ENCODE results near the gene P2RX4. TPM values are rescaled to one million over a fixed set of nuclear protein-coding genes. Genes with fewer than 3 reads are reported as not detected.
"Not testable (repeated sequence)": the region's sequence is repeated elsewhere in the genome, so short reads cannot be mapped to it uniquely, and the experiment has no call there.

The P2RX4 gene
- total and polyA plus RNA-seq, 11 donors = 3.2 to 27.4 (median 5.3) TPM

- 8 to 39% (median 25%) methylated on average over 5 to 10 of the region's 10 CpGs for WGBS, 4 donors
- Histone ChIP-seq H3K4me1 (peaks cover 6 to 50% (median 23%) of the 10 kb centered on the region in 12 donors), H3K27ac (peak overlapping the region; percentile 1 to 80 (median 51)), H3K27me3 (no peaks in the 10 kb centered on the region), H3K9me3 (no peaks in the 10 kb centered on the region), H3K36me3 (peaks cover 0 to 20% (median 0%) of the 10 kb centered on the region in 9 donors), H3K4me3 (no peak overlapping the region)
- DNase-seq (peak; percentile 53 to 78 (median 56)), ATAC-seq (peak; percentile 48 to 81 (median 70))
- no peak for TF ChIP-seq POLR2A (IDR thresholded peaks at IDR 0.05)
- TF ChIP-seq, protein P1, sequence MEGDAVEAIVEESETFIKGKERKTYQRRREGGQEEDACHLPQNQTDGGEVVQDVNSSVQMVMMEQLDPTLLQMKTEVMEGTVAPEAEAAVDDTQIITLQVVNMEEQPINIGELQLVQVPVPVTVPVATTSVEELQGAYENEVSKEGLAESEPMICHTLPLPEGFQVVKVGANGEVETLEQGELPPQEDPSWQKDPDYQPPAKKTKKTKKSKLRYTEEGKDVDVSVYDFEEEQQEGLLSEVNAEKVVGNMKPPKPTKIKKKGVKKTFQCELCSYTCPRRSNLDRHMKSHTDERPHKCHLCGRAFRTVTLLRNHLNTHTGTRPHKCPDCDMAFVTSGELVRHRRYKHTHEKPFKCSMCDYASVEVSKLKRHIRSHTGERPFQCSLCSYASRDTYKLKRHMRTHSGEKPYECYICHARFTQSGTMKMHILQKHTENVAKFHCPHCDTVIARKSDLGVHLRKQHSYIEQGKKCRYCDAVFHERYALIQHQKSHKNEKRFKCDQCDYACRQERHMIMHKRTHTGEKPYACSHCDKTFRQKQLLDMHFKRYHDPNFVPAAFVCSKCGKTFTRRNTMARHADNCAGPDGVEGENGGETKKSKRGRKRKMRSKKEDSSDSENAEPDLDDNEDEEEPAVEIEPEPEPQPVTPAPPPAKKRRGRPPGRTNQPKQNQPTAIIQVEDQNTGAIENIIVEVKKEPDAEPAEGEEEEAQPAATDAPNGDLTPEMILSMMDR (IDR thresholded peaks at IDR 0.05) = no peak
- intact Hi-C loops (cut with DNase I) = no loop called here
Observed at GRCh38 chr12:121279507-121279915, 69.6 kb downstream of the P2RX4 start.

GRCh38 chr12:121280531-121280930, 70.6 kb downstream of the P2RX4 start:
- Histone ChIP-seq H3K4me1 (peaks cover 6 to 58% (median 25%) of the 10 kb centered on the region in 12 donors), H3K36me3 (peaks cover 0 to 15% (median 0%) of the 10 kb centered on the region in 9 donors)
- H3K9me3 ChIP-seq; ATAC-seq; H3K4me3 ChIP-seq; intact Hi-C loops (cut with DNase I); H3K27me3 ChIP-seq; DNase-seq; H3K27ac ChIP-seq: not testable (repeated sequence)
- 89 to 94% (median 91%) methylated on average over 10 to 11 of the region's 11 CpGs for WGBS, 4 donors

- DNase-seq; intact Hi-C loops (cut with DNase I); ATAC-seq; H3K36me3 ChIP-seq; H3K9me3 ChIP-seq; H3K4me3 ChIP-seq; H3K27ac ChIP-seq; H3K27me3 ChIP-seq: not testable (repeated sequence)
- WGBS, 4 donors = 77 to 89% (median 81%) methylated on average over 14 of the region's 14 CpGs
- peaks cover 6 to 58% (median 25%) of the 10 kb centered on the region in 12 donors for H3K4me1 ChIP-seq
Observed at GRCh38 chr12:121281116-121281515, 71.2 kb downstream of the P2RX4 start.

GRCh38 chr12:121282072-121282742, 72.3 kb downstream of the P2RX4 start:
- Histone ChIP-seq H3K27ac (peak overlapping the region in 8 of 12 donors; percentile 1 to 42 (median 19)), H3K4me3 (no peak overlapping the region), H3K4me1 (peaks cover 6 to 59% (median 25%) of the 10 kb centered on the region in 12 donors), H3K27me3 (no peaks in the 10 kb centered on the region), H3K9me3 (no peaks in the 10 kb centered on the region), H3K36me3 (peaks cover 0 to 7% (median 0%) of the 10 kb centered on the region in 9 donors)
- WGBS, 4 donors = 55 to 67% (median 61%) methylated on average over 10 of the region's 10 CpGs
- no peak for DNase-seq
- peak in 1 of 4 donors; percentile 16 for ATAC-seq
- intact Hi-C loops (cut with DNase I) = no loop called here
- TF ChIP-seq, protein P1 (IDR thresholded peaks at IDR 0.05) = no peak
- TF ChIP-seq POLR2A (IDR thresholded peaks at IDR 0.05) = no peak

DNA sequence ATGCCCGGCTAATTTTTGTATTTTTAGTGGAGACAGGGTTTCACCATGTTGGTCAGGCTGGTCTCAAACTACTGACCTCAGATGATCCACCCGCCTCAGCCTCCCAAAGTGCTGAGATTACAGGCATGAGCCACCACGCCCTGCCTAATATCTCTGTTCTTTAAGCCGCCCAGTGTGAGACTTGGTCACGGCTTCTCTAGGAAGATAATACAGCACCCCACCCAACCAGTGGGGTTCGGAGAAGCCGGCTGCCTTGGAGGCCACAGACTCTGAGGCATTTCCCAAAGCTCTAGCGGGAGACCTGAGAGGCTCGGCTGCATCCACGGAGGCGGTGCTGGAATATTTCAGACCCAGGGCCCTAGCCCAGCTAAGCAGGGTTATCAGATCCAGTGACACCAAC, 73.0 kb downstream of the P2RX4 start:
- H3K27me3 ChIP-seq; H3K9me3 ChIP-seq; ATAC-seq; H3K36me3 ChIP-seq; H3K4me3 ChIP-seq; intact Hi-C loops (cut with DNase I); DNase-seq: not testable (repeated sequence)
- Histone ChIP-seq H3K27ac (peak overlapping the region in 3 of 12 donors; percentile 15 to 42 (median 21)), H3K4me1 (peaks cover 6 to 59% (median 26%) of the 10 kb centered on the region in 12 donors)
- WGBS, 4 donors = 91 to 98% (median 92%) methylated on average over 10 to 11 of the region's 11 CpGs

Measured in heart left ventricle (tissue), 16 donors.